SK-N-MC (cell line): ENCODE data around the gene EPHA3.

ENCODE experiments used
- EZH2 ChIP-seq: fragments of 200-600 bp; sonication (generic); IDR thresholded peaks from one replicate; pipeline ENCODE4 v1.6.1; 2017; ENCODE audit warnings: antibody characterized with exemption
- POLR2AphosphoS5 ChIP-seq: IDR thresholded peaks from 2 replicates; pipeline ENCODE4 v1.6.1; 2012; ENCODE audit warnings: mild to moderate bottlenecking, low read depth, low read length, borderline replicate concordance

GRCh38 chr3:89494734-89495133 lies 387.3 kb downstream of the EPHA3 start:
- peak; percentile 24; the same call in 1 of the 2 replicates for TF ChIP-seq POLR2AphosphoS5
- no peak for TF ChIP-seq EZH2
